Measurements from ENCODE around the gene ITPR1.

- TF ChIP-seq CTCF (IDR thresholded peaks at IDR 0.05; ENCODE audit: low read length) = no peak
- no peak for TF ChIP-seq EZH2 (IDR thresholded peaks at IDR 0.05; ENCODE audit: borderline replicate concordance, low read length)
Observed at GRCh38 chr3:4472312-4472711, 20.8 kb upstream of the ITPR1 start.
